A204.1 (cell line): ENCODE data around the gene TFAP2C.

Experiments used
- FAIRE-seq: peaks from 2 replicates; lab custom pipeline; 2012; peaks lifted over from hg19 to GRCh38; lab: Jason Lieb, UNC

The TFAP2C gene

DNA sequence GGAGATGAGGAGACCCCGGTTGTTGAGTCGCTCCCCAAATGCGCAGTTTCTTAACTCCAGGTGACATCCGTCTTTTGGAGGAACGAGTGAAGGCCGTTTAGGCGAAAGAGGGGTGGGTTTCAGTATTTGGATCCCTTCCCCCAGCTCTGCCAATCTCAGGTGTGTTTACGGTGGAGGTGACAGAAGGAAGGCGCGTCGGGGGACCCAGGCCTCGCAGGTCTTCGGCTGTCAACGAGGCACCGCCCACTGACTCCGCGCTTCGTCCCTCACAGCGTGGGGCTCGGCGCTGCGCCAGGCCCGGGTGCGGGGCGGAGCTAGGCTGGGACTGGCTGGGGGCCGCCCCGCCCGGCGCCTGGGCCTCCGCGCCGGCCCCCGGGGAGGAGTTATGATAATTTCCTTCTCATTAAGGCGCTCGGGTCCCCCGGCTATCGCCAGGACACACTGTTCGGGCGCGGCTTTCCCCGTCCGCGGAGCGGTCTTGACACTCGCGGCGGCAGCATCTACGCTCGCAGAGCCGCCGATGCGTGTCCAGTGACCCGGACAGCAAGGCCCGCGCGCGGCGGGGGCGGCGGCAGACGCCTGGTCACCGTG, at the start of gene TFAP2C:
TSS of gene TFAP2C (plus strand) at position 434 of the 591 bp plus-strand sequence. CDS start 239 bp downstream, outside the sequence.
- no peak for FAIRE-seq

GRCh38 chr20:56580226-56580625, 48.9 kb upstream of the TFAP2C start:
- no peak for FAIRE-seq

- FAIRE-seq: no peak
These were observed 47.4 kb upstream of the TFAP2C start for GRCh38 chr20:56581701-56582100.

DNA sequence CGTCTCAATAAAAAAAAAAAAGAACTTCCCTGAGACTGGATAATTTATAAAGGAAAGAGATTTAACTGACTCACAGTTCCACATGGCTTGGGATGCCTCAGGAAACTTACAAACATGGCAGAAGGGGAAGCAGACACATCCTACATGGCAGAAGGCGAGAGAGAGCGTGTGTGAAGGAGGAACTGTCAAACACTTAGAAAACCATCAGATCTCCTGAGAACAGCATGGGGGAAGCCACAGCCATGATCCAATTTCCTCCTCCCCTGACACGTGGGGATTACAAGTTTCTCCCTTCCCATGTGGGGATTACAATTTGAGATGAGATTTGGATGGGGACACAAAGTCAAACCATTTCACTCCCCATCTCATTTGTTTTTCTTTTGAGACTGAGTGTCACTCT, 46.6 kb upstream of the TFAP2C start:
- FAIRE-seq: no peak

- no peak for FAIRE-seq
These were observed 44.2 kb upstream of the TFAP2C start for GRCh38 chr20:56584916-56585315.

GRCh38 chr20:56587307-56588041, 41.6 kb upstream of the TFAP2C start:
- no peak for FAIRE-seq

GRCh38 chr20:56588996-56589395, 40.1 kb upstream of the TFAP2C start:
- FAIRE-seq: no peak

DNA sequence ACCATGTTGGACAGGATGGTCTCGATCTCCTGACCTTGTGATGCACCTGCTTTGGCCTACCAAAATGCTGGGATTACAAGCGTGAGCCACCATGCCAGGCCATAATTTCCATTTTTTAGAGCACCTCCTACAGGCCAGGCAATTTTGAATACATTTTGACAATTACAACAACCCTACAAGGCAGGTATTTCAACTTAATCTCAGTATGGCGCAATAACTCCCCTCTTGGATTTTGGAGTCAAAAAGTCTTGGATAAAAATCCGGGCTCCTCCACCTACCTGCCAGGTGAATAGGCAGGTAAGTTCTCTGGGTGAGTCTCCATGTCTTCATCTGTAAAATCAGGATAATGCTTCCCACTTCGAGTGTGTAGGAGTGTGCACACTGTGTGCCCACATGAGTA, 39.5 kb upstream of the TFAP2C start:
- FAIRE-seq: no peak

DNA sequence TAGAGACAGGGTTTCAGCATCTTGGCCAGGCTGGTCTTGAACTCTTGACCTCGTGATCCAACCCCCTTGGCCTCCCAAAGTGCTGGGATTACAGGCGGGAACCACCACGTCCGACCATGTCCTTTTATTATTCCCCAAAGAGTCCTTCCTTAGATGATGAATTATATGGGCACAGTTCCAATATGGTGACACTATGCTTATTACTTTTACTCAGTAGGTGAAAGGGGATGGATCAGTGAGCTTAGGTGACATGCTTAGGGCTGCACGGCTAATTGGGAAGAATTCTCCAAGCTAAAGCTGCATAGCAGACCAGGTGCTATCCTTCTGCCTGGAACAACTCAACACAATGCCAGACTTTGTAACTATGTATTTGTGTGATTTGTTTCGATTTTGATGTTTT, 38.2 kb upstream of the TFAP2C start:
- no peak for FAIRE-seq

DNA sequence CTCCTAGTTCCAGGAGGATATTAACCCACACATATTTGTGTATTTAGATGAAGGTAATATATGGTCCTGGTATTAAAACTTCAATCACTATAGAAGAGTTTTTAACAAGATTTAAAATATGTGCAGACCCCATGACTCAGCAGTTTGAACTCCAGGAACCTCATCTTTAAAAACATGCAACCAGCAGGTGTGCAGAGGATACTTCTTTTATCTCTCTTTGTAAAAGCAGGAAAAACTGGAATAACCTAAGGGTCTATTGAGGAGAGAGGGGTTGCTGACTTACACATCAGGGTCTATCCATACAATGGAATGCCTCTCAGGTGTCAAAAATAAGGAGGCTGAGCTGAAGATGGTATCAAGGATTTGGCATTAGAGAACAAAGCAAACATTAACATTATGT, 36.9 kb upstream of the TFAP2C start:
- FAIRE-seq: no peak

GRCh38 chr20:56592817-56593216, 36.3 kb upstream of the TFAP2C start:
- FAIRE-seq: no peak

DNA sequence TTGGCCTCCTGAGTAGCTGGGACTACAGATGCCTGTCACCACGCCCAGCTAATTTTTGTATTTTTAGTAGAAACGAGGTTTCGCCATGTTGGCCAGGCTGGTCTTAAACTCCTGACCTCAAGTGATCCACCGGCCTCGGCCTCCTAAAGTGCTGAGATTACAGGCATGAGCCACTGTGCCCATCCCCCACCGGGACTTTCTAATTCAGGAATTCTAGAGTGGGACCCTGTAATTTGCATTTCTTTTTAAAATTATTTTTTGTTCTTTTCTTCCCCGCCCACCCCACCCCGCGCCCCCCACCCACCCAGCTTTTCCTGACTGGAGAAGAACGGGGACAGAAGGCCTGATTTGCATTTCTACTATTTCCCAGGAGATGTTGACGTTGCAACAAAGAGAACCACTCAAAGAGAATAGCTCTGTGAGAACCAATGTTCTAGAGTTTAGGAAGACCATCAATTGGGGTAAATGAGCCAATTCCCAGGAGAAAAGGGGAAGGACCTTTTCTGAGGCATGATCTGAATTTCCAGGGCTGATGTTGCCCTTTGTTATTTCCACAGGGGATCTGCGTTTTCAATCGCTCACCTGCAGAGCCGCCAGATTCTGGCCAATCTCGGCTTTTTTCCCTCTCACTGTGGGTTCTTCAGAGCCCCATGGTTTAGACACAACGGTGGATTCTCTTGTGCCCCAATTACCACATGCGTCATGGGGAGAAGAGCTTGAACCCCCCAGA, 33.2 kb upstream of the TFAP2C start:
- no peak for FAIRE-seq

GRCh38 chr20:56601166-56601565, 27.9 kb upstream of the TFAP2C start:
- no peak for FAIRE-seq

DNA sequence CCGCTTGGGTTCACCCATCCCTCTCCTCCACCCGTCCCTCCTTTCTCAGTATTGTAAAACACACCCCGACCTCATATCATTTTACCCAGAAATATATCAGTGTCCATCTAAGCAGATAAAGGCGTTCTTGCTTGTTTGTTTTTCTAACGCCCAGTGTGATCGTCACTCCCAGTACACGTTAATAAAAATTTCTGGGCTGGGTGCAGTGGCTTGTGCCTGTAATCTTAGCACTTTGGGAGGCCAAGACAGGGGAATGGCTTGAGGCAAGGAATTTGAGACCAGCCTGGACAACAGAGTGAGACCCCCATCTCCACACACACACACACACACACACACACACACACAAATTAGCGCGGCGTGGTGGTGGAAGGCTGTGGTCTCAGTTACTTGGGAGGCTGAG, 24.4 kb upstream of the TFAP2C start:
- FAIRE-seq: no peak

DNA sequence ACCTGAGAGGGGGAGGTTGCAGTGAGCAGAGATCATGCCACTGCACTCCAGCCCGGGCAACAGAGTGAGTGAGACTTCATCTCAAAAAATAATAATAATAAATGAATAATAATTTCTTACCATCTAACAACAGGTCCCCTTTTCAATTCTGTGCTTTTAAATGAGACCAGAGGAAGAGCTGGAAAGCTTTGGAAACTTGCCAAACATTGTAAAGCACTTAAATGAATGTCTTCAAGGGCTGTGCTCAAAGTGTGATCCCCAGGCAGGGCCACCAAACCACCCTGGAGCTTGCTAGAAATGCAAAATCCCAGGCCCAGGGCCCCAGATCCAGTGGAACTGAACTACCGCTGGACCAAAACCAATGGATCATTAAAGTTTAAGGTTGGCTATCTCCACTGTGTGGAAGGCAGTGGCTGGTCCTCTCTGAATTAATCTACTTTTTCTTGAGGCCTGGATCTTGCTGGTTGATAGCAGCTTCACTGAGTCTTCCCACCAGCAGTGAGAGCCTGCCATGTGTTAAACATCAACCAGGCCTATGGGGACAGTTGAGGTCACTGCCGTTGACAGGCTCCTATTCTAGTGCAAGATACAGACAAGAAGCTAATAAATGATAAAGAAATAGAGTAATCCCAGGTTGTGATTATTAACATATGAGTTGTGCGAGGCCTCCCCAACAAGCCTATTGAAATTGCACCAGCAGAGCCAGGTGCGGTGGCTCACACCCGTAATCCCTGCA, 23.7 kb upstream of the TFAP2C start:
- no peak for FAIRE-seq

DNA sequence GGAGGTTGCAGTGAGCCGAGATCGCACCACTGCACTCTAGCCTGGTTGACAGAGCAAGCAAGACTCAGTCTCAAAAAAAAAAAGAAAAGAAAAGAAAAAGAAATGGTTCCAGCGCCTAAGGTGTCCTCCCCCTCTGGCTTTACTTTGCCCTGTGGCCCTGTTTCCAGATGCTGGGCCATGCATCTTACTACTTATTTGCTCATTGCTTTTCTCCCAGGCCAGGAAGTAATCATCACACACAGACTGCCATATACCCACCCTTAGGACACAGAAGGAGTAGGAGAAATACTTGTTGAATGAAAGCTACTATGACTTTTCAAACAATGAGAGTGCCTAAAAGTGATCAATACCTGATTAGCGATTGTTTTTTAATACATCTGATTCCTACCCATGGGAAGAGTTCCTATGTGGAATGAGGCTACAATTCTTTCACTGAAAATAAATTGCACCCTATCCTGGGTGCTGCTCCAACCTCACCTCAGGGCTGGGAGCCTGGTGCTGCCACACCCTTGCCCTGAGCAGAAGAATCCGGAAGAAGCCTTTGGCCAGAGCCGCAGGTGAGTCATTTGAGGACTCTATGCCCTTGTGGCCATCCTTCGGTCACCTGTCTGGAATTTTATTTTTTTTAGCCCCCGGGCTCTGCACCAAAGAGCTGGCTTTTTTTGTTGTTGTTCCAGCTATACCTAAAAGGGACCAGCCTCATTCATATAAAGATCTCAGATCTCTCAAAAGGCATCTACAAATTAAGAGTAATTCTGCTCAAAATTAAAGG, 22.7 kb upstream of the TFAP2C start:
- FAIRE-seq: no peak

GRCh38 chr20:56607061-56607704, 21.9 kb upstream of the TFAP2C start:
- FAIRE-seq: no peak

GRCh38 chr20:56608376-56608775, 20.7 kb upstream of the TFAP2C start:
- no peak for FAIRE-seq

DNA sequence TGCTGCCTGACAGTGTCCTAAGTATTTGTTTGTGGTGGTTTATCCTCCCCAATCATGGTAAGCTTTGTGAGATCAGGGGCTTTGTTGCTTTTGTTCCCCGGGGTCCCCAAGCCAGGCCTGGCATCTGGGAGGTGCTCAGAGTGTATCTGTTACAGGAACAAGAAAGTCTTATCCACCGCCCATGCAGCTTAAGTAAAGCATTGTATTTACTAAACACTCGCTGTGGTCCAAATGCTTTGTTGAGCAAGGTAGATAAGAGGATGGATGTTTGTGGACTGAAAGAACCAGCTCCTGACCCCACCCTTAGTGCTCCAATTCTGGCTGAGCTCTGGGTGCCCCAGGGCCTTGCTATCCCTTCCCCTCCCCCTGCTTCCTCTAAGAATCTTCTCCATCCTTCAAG, 19.8 kb upstream of the TFAP2C start:
- no peak for FAIRE-seq

- FAIRE-seq: no peak
These were observed 19.0 kb upstream of the TFAP2C start for GRCh38 chr20:56610098-56610497.

DNA sequence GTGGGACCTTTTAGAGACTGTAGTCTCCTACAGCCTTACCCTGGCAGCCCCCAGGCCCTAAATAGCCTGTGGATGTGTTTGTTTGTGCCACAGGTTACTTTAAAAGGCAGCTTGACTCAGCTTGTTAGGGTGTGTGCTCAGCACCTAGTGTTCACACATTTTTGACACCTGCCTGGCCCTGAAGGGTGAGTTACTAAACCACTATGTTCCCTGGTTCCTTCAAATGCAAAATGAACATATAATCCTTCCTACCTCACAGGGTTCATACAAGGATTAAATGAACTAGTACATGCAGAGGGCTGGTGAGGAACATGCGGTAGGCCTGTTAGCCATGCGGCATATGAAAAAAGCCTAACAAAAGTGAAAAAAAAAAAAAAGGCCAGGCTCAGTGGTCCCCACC, 14.9 kb upstream of the TFAP2C start:
- no peak for FAIRE-seq

- no peak for FAIRE-seq
These were observed 12.4 kb upstream of the TFAP2C start for GRCh38 chr20:56616716-56617115.
